Stimulated activated CD4-positive, alpha-beta T cell treated with anti-CD3 and anti-CD28 coated beads, Interleukin-2, amount 100 ng/mL, for 24 hours (primary cell): ENCODE data around the gene NCAPH2.
"Not testable (repeated sequence)": the region's sequence is repeated elsewhere in the genome, so short reads cannot be mapped to it uniquely, and the experiment has no call there.

ENCODE experiments used
- DNase-seq, 2 donors: peaks; one replicate each; pipeline ENCODE4 v3.0.0-alpha.2; 2020

NCAPH2 gene

DNA sequence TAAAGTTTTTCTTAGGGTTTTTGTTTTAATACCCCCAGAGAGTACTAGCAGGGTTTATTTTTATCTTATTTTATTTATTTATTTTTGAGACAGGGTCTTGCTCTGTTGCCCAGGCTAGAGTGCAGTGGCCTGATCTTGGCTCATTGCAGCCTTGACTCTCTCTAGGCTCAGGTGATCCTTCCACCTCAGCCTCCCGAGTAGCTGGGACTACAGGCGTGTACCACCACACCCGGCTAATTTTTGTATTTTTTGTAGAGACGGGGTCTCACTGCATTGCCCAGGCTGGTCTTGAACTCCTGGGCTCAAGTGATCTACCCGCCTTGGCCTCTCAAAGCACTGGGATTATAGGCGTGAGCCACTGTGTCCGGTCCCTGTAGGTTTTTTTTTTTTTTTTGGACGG is 12.2 kb downstream of the NCAPH2 start:
- not testable (repeated sequence) for DNase-seq

- DNase-seq = no peak
Measured at GRCh38 chr22:50520826-50521453, 12.9 kb downstream of the NCAPH2 start.

DNA sequence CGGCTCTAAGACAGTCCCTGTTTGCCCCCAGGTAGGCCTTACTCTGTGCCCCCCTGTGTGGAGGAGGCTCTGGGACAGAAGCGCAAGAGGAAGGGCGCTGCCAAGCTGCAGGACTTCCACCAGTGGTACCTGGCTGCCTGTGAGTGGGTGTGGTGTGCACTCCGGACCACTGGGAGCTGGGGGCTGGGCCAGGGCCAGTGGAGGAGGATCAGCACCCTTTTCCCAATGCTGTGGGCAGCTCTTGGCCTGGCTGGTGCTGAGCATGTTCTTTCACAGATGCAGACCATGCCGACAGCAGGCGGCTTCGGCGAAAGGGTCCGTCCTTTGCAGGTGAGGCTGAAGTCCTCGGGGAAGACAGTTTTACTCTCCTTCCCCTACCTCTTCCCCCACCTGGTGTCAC is 13.7 kb downstream of the NCAPH2 start:
- no peak for DNase-seq

- no peak for DNase-seq
Measured at GRCh38 chr22:50522208-50522805, 14.3 kb downstream of the NCAPH2 start.

DNA sequence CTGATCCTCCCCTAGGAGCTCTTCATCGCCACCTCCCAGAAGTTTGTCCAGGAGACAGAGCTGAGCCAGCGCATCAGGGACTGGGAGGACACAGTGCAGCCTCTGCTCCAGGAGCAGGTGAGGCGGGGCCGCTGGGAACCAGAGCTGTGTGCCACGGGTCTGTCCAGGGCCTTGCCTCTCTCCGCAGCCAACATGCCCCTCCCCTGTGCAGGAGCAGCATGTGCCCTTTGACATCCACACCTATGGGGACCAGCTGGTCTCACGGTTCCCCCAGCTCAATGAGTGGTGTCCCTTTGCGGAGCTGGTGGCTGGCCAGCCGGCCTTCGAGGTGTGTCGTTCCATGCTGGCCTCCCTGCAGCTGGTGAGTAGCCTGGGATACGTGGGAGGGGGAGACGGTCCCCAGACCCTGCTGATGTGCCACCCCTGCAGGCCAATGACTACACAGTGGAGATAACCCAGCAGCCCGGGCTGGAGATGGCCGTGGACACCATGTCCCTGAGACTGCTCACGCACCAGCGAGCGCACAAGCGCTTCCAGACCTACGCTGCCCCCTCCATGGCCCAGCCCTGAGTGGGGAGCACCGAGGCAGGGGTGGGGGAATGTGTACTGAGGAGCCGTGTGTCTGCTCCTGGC is 14.9 kb downstream of the NCAPH2 start:
- no peak for DNase-seq

DNA sequence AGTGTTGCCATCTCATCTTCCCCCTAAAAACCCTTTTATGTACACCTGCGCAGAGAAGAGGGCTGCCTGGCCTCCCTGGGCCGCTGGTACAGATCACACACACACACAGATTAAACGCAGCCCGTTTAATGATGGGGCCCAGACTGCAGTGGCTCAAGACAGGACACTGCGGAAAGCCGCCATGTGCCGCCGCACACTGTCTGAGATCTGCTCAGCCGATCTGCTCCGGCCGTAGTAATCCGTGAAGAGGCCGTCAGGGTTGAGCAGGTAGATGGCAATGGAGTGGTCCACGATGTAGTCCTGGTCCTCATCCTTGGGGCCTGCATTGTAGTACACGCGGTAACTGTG is 15.4 kb downstream of the NCAPH2 start:
- no peak for DNase-seq

- no peak for DNase-seq
Measured at GRCh38 chr22:50523806-50524675, 16.0 kb downstream of the NCAPH2 start.

DNA sequence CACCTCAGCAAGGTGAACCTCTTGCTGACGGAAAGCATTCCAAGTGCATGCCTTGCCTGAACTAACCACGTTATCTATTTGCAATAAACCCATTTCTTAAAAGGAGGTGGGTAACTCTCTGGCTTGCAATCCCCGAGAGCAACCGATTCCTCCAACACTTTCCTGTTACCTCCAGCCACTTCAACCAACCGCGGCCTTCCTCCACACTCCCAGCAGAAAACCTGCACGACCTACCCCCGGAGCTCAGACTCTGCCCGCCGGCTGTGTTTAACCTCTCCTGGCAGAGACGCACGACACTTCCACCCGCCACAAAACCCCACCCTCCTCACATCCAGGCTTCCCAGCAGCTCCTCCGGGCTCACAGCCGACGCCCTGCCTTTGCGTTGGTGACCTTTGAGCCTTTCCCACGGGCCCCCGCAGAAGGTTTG is 16.7 kb downstream of the NCAPH2 start:
- no peak for DNase-seq

GRCh38 chr22:50525104-50525857 is 17.3 kb downstream of the NCAPH2 start, which contains the start of gene SCO2:
TSS of gene SCO2 (minus strand) at chr22:50525598. CDS start at chr22:50524411, 1,187 bp downstream.
- peak; percentile 98 to 99 for DNase-seq

GRCh38 chr22:50525858-50526107 is 17.8 kb downstream of the NCAPH2 start:
- no peak for DNase-seq

DNA sequence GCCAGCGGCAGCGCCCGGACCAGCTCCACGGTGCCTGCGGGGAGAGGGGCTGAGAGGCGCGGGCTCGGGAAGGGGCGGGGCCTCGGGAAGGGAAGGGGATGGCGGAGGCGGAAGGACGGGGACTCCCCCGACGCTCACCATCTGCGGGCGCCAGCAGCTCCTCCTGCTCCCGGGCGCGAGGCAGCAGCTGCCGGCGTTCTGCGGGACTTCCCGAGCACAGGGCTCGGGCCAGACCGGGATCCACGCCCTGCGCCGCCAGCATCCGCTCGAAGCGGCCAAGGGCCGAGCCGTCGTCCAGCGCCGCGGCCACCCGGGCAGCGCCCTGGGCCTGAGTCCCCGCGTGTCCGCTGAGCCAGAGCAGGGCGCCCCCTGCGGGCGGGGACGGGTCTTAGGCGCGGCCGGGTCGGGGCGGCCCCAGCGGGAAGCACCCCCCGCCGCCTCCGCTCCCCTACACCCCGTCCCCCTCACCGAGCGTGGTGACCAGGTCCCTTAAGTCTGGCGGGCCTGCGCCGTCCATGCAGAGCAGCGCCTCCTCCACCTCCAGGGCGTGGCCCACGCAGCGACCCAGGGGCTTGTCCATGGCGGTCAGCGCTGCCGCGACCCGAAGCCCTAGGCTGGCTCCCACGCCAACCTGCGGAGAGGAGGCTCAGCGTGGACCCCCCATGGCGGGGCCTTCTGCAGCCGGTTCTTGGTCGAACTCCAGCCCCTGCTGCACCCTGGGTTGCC is 18.2 kb downstream of the NCAPH2 start:
- DNase-seq = peak; percentile 84 to 92

DNA sequence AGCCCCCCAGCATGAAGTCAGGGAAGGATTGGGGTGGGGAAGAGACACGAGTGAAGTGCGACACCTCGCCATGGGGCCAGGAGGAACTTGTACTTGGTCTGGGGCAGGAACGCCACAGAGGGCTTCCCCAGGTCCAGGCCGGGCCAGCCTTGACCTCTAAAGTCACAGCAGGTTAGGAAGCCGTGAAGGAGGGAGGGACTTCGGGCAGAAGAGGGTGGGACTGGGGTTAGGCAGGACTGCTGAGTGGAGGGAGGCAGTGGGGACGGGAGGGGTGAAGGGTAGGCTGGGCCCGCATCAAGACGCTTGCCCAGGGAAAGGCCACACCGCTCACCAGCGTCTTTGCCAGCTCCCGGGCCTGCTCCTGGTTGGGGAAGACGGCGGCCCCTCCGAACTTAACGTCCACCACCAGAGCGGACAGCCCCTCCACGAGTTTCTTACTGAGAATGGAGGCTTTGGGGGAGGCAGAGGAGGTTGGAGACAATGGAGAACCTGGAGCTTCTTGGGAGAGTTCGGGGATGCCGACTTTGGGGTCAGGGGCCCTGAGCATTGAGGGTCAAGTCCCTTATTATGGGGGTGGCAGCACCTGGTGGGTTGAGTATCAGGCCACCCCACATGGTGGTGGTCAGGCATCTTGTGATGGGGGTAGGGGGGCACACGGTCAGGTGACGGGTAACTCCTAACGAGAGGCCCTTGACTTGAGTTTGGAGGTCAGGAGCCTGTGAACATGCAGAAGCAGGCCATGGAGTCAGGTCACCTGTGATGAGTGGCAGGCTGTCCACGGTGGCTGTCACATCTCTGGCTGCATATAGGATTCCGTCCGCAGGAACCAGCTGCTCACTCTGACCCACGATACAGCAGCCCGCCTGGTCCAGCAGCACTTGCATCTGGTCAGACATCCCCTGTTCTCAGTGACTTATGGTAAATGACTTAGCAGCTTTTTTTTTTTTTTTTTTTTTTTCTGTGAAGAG is 19.1 kb downstream of the NCAPH2 start:
- DNase-seq = peak; percentile 56 to 63

DNA sequence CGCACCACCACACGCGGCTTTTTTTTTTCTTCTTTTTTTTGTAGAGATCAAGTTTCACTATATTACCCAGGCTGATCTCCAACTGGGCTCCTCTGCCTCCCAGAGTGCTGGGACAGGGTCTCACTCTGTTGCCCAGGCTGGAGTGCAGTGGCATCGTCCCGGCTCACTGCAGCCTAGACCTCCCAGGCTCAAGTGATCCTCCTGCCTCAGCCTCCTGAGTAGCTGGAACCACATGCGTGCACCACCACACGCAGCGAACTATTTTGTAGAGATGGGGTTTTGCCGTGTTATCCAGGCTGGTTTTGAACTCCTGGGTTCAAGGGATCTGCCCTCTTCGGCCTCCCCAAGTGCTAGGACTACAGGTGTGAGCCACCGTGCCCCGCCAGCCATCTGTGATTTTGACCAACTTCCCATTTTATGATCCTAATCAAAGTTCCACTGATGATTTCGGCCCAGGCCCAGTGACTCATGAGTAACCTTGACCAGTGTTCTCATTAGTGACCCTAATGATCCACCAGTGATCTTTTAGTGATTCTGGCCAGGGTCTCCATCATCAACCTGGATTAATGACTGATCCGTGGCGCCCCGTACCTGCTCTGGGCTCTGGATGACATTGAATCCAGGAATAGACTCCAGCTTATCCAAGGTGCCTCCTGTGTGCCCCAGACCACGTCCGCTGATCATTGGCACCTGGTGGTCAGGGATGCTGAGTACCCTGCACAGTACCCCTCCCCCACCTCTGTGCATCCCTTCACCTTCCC is 20.1 kb downstream of the NCAPH2 start:
- no peak for DNase-seq

GRCh38 chr22:50528682-50529415 is 20.8 kb downstream of the NCAPH2 start:
- no peak for DNase-seq

GRCh38 chr22:50529416-50529896 is 21.4 kb downstream of the NCAPH2 start:
- DNase-seq = no peak

GRCh38 chr22:50529897-50530579 is 22.0 kb downstream of the NCAPH2 start, which contains the start of gene TYMP:
TSS of gene TYMP (minus strand) at chr22:50530012. CDS start at chr22:50529709, 303 bp downstream.
- peak; percentile 73 to 81 for DNase-seq

- no peak for DNase-seq
Measured at GRCh38 chr22:50530580-50530876, 22.5 kb downstream of the NCAPH2 start.

DNA sequence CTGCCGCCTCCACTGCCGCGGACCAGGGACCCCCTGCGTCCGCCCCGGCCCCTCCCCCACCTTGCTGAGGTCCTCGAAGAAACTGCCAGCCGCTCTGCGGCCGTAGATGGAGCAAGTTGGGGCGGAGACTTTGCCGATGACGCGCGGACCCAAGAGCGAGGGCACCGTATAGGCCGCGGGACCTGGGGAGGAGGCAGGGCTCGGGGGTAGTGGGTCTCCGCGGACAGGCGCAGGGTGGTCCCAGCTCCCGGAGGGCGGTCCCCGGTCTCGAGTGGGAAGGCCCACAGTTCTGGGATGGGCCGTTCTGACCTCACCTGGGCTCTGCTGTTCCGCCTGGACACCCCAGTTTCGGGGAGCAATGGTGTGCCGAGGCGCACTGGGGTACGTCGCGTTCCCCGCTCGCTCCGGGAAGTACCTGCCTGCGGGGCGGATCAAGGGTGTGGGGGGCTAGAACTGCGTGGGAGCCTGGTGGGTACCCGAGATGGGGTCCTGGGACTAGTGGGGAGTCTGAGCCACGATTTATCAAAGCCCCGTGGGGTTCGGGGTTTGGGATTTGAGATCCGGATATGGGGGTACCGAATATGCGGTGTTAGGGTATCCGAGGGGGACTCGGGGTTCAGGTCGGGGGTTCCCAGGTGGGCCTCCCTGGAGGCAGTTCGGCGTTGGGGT is 23.0 kb downstream of the NCAPH2 start:
- DNase-seq = peak; percentile 85 to 87
